ENCODE data around the gene FGFR1OP2. TPM values are rescaled to one million over a fixed set of nuclear protein-coding genes. Genes with fewer than 3 reads are reported as not detected.

Gene FGFR1OP2
- total and polyA plus RNA-seq, 3 donors from 2014 or later = 30.5 to 103 (median 102) TPM

DNA sequence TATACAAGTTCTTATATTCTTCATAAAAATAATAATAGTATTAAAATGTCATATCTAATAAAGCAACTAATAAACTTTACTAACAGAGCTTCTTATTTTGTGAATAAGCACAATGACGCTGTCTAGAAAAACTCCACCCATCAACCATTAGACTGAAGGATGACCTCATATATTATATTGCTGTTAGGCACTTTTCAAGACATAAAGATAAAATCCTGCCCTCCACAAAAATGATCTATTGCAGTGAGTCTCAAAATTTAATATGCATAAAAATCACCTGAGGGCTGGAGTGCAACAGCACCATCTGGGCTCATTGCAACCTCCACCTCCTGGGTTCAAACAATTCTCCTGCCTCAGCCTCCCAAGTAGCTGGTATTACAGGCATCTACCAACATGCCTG lies 55.8 kb downstream of the FGFR1OP2 start:
- TF ChIP-seq, protein P1, sequence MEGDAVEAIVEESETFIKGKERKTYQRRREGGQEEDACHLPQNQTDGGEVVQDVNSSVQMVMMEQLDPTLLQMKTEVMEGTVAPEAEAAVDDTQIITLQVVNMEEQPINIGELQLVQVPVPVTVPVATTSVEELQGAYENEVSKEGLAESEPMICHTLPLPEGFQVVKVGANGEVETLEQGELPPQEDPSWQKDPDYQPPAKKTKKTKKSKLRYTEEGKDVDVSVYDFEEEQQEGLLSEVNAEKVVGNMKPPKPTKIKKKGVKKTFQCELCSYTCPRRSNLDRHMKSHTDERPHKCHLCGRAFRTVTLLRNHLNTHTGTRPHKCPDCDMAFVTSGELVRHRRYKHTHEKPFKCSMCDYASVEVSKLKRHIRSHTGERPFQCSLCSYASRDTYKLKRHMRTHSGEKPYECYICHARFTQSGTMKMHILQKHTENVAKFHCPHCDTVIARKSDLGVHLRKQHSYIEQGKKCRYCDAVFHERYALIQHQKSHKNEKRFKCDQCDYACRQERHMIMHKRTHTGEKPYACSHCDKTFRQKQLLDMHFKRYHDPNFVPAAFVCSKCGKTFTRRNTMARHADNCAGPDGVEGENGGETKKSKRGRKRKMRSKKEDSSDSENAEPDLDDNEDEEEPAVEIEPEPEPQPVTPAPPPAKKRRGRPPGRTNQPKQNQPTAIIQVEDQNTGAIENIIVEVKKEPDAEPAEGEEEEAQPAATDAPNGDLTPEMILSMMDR (IDR thresholded peaks at IDR 0.05) = no peak
- no peak for TF ChIP-seq POLR2A (IDR thresholded peaks at IDR 0.05)
- 89 to 93% methylated on average over 1 of the region's 1 CpG for WGBS, 2 donors
- no peaks in the 10 kb centered on the region for H3K4me1 ChIP-seq
- no peak overlapping the region for H3K4me3 ChIP-seq
- DNase-seq = no peak
- H3K9me3 ChIP-seq = no peaks in the 10 kb centered on the region
- intact Hi-C loops (cut with DNase I; ENCODE audit: low total_unique reads) = no loop called here
- H3K36me3 ChIP-seq (ENCODE audit: low read depth, missing control alignments) = no peaks in the 10 kb centered on the region
- H3K27ac ChIP-seq = no peak overlapping the region
- no peaks in the 10 kb centered on the region for H3K27me3 ChIP-seq

DNA sequence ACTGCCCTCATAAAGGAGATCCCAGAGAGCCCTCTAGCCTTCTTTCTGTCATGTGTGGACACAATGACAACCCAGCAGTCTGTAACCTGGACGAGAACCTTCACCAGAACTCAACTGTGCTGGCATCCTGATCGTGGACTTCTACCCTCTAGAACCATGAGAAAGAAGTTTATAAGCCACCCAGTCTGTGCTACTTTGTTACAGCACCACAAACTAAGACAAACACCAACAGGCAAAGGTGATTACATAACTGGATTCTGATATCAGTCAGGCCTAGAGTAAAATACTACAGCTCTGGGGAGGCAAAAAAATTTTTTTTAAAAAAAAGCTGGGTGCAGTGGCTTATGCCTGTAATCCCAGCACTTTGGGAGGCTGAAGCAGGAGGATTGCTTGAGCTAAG lies 57.4 kb downstream of the FGFR1OP2 start:
- Histone ChIP-seq H3K4me1 (no peaks in the 10 kb centered on the region), H3K36me3 (ENCODE audit: low read depth, missing control alignments) (no peaks in the 10 kb centered on the region), H3K4me3 (no peak overlapping the region), H3K9me3 (no peaks in the 10 kb centered on the region), H3K27ac (no peak overlapping the region), H3K27me3 (no peaks in the 10 kb centered on the region)
- WGBS, 2 donors = 83 to 86% methylated on average over 2 of the region's 2 CpGs
- intact Hi-C loops (cut with DNase I; ENCODE audit: low total_unique reads) = no loop called here
- no peak for TF ChIP-seq POLR2A (IDR thresholded peaks at IDR 0.05)
- TF ChIP-seq, protein P1 (IDR thresholded peaks at IDR 0.05) = no peak
- no peak for DNase-seq

DNA sequence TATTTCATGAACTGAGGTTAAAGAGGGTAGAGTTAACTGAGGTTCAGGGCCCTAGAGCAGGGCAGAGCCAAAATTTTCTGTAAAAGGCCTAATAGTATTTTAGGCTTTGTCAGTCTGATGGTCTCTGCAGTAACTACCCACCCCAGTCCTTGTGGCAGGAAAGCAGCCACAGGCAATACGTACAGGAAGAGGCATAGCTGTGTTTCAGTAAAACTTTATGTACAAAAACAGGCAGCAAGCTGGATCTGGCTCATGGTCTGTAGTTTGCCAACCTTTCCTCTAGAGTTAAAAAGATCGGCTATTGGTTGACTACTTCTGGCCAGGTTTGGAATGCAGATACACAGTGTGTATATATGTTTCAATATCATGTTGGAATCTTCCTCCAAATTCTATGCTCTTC lies 58.7 kb downstream of the FGFR1OP2 start:
- Histone ChIP-seq H3K4me3 (no peak overlapping the region), H3K27ac (no peak overlapping the region), H3K9me3 (no peaks in the 10 kb centered on the region), H3K36me3 (ENCODE audit: low read depth, missing control alignments) (no peaks in the 10 kb centered on the region), H3K27me3 (no peaks in the 10 kb centered on the region), H3K4me1 (no peaks in the 10 kb centered on the region)
- no peak for DNase-seq
- intact Hi-C loops (cut with DNase I; ENCODE audit: low total_unique reads) = no loop called here
- TF ChIP-seq, protein P1 (IDR thresholded peaks at IDR 0.05) = no peak
- no peak for TF ChIP-seq POLR2A (IDR thresholded peaks at IDR 0.05)
- 87 to 91% methylated on average over 2 of the region's 2 CpGs for WGBS, 2 donors

DNA sequence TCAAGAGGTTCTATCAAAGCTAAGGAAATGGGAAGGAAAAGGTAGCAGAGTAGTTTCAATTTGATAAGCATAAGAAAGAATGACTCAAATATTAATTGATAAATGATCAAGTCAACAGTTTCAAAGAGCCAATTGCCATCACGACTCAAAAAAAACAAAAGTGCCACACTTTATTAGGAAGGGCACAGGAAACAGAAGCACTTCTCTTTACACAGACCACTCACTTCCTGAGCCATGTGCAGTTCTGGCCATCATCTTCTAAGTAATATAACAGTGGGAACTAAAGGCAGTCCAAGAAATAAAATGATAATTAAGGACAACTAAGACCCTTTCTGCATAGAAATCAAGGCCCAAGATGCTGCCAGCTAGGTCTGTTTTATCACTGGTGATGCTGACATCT lies 62.7 kb downstream of the FGFR1OP2 start:
- TF ChIP-seq, protein P1 (IDR thresholded peaks at IDR 0.05) = no peak
- TF ChIP-seq POLR2A (IDR thresholded peaks at IDR 0.05) = no peak
- 85 to 87% methylated on average over 1 of the region's 1 CpG for WGBS, 2 donors

DNA sequence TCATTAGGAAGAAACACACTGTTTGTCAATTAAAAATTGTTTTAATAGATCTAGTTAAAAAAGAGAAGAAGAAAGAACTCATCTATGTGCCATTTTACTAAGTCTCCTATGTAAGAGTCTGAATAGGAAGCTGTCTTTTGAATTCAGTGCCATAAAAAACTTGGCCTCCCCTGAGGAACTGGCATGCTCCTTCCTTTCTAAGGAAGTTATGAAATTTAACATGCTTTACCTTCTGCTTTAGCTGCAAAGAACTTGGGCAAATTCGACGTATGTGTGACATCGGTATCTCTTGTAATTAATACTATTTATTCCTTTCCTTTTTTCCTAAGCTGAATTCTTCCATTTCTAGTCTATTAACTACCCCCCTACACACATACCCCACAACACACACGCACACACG lies 63.4 kb downstream of the FGFR1OP2 start:
- Histone ChIP-seq H3K4me1 (no peaks in the 10 kb centered on the region), H3K9me3 (no peaks in the 10 kb centered on the region), H3K27me3 (no peaks in the 10 kb centered on the region), H3K36me3 (ENCODE audit: low read depth, missing control alignments) (no peaks in the 10 kb centered on the region), H3K27ac (no peak overlapping the region), H3K4me3 (no peak overlapping the region)
- 90 to 91% methylated on average over 5 of the region's 5 CpGs for WGBS, 2 donors
- intact Hi-C loops (cut with DNase I; ENCODE audit: low total_unique reads) = no loop called here
- TF ChIP-seq, protein P1 (IDR thresholded peaks at IDR 0.05) = no peak
- TF ChIP-seq POLR2A (IDR thresholded peaks at IDR 0.05) = no peak
- no peak for DNase-seq

More for the DNA sequence above, 62.7 kb downstream of the FGFR1OP2 start:
- Histone ChIP-seq H3K4me3 (no peak overlapping the region), H3K27me3 (no peaks in the 10 kb centered on the region), H3K4me1 (no peaks in the 10 kb centered on the region), H3K27ac (no peak overlapping the region), H3K9me3 (no peaks in the 10 kb centered on the region), H3K36me3 (ENCODE audit: low read depth, missing control alignments) (no peaks in the 10 kb centered on the region)
- intact Hi-C loops (cut with DNase I; ENCODE audit: low total_unique reads) = no loop called here
- no peak for DNase-seq

Measured in testis (tissue), 3 donors.